OCI-LY3 (cell line): ENCODE results near the gene ENO1.

Source experiments
- CTCF ChIP-seq: fragments of 200-600, 300-600 bp; sonication (generic); IDR thresholded peaks from 2 replicates; pipeline ENCODE4 v1.5.1; 2014; ENCODE audit warnings: antibody characterized with exemption, low read length, low read depth
- EZH2phosphoT487 ChIP-seq: fragments of 200-600 bp; shearing (Covaris generic); IDR thresholded peaks from 2 replicates; pipeline ENCODE4 v1.6.1; 2018; ENCODE audit warnings: antibody characterized with exemption, mixed run types, low read depth

DNA sequence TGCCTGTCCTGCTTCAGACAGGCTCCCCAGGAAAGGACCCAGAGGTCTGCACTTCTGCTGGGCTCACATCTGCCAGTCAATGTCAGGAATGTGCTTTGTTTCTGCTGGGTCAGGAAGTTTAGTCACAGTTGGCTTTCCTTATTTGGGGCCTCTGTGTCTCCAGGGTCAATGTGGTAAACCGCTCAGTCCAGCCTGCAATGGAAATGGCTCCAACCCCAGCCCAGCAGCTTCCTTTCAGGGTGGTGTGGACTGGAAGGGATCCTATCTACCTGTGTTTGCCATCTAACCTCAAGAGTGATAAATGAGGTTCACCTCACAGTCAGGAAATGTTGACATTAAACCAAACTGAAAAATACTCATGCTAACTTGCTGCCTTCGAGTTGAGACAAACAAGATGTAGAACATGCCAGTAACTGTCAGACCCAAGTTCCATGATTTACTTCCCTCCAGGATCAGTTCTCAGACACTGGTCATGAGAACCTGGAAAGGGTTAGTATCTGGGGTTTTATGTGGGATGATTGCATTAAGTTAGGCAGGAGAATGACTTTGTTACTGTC is 20.3 kb downstream of the ENO1 start:
- TF ChIP-seq CTCF (no peak), EZH2phosphoT487 (no peak)
